HepG2 (cell line): ENCODE data around the gene GPC2. TPM values are rescaled to one million over a fixed set of nuclear protein-coding genes. Genes with fewer than 3 reads are reported as not detected.

ENCODE experiments used
- CBX5 ChIP-seq: sonication (generic); formaldehyde crosslinking; IDR thresholded peaks from 2 replicates; pipeline ENCODE4 v1.4.0; 2020; ENCODE audit warnings: missing genetic modification reagents, borderline replicate concordance
- CCDC6 ChIP-seq: sonication (generic); formaldehyde crosslinking; IDR thresholded peaks from 2 replicates; pipeline ENCODE4 v1.8.1; 2022; ENCODE audit warnings: mild to moderate bottlenecking, missing genetic modification reagents, moderate library complexity
- GATAD1 ChIP-seq: IDR thresholded peaks from 2 replicates; pipeline ENCODE4 v1.6.1; 2016; ENCODE audit warnings: missing genetic modification reagents, missing compliant biosample characterization
- HES4 ChIP-seq: sonication (generic); formaldehyde crosslinking; IDR thresholded peaks from 2 replicates; pipeline ENCODE4 v1.9.0; 2021; ENCODE audit warnings: mild to moderate bottlenecking, missing genetic modification reagents, borderline replicate concordance
- ISX ChIP-seq: sonication (generic); formaldehyde crosslinking; conservative IDR thresholded peaks from 2 replicates; pipeline ENCODE4 v1.5.0; 2020; ENCODE audit warnings: missing genetic modification reagents
- KLF12 ChIP-seq: sonication (generic); formaldehyde crosslinking; IDR thresholded peaks from 2 replicates; pipeline ENCODE4 v1.4.0; 2020; ENCODE audit warnings: missing genetic modification reagents, borderline replicate concordance
- NBN ChIP-seq: fragments of 450-650 bp; conservative IDR thresholded peaks from 2 replicates; pipeline ENCODE4 v1.6.1; 2017
- NR2C2 ChIP-seq: sonication (generic); formaldehyde crosslinking; IDR thresholded peaks from 2 replicates; pipeline ENCODE4 v1.4.0; 2020; ENCODE audit warnings: missing genetic modification reagents, mild to moderate bottlenecking, moderate library complexity, borderline replicate concordance
- PHF20 ChIP-seq: sonication (generic); formaldehyde crosslinking; IDR thresholded peaks from 2 replicates; pipeline ENCODE4 v1.5.0; 2020; ENCODE audit warnings: mild to moderate bottlenecking, missing genetic modification reagents
- SMAD1 ChIP-seq: sonication (generic); formaldehyde crosslinking; IDR thresholded peaks from 2 replicates; pipeline ENCODE4 v1.4.0; 2020; ENCODE audit warnings: missing genetic modification reagents, low read depth, mild to moderate bottlenecking, borderline replicate concordance
- THYN1 ChIP-seq: sonication (generic); formaldehyde crosslinking; IDR thresholded peaks from 2 replicates; pipeline ENCODE4 v1.8.1; 2023; ENCODE audit warnings: low read depth, mild to moderate bottlenecking, moderate library complexity, missing genetic modification reagents, borderline replicate concordance
- ZBTB20 ChIP-seq: sonication (generic); formaldehyde crosslinking; IDR thresholded peaks from 2 replicates; pipeline ENCODE4 v1.8.1; 2023; ENCODE audit warnings: missing genetic modification reagents, low read depth, mild to moderate bottlenecking, borderline replicate concordance
- ZFP41 ChIP-seq: sonication (generic); formaldehyde crosslinking; IDR thresholded peaks from 2 replicates; pipeline ENCODE4 v1.4.0; 2020; ENCODE audit warnings: mild to moderate bottlenecking, missing genetic modification reagents, borderline replicate concordance
- ZFY ChIP-seq: sonication (generic); formaldehyde crosslinking; IDR thresholded peaks from 2 replicates; pipeline ENCODE4 v1.4.0; 2020; ENCODE audit warnings: missing genetic modification reagents
- ZNF10 ChIP-seq: sonication (generic); formaldehyde crosslinking; IDR thresholded peaks from 2 replicates; pipeline ENCODE4 v1.4.0; 2020; ENCODE audit warnings: mild to moderate bottlenecking, low read depth, missing genetic modification reagents, borderline replicate concordance
- ZNF567 ChIP-seq: sonication (generic); formaldehyde crosslinking; IDR thresholded peaks from 2 replicates; pipeline ENCODE4 v1.8.1; 2023; ENCODE audit warnings: mild to moderate bottlenecking, missing genetic modification reagents, borderline replicate concordance
- ZNF589 ChIP-seq: sonication (generic); formaldehyde crosslinking; conservative IDR thresholded peaks from 2 replicates; pipeline ENCODE4 v1.8.0; 2022; ENCODE audit warnings: mild to moderate bottlenecking, moderate library complexity, missing genetic modification reagents
- polyA plus RNA-seq, 8 experiments: library from polyadenylated mRNA; depleted of rRNA in 3 of 8; stranded (reverse) in 7 of 8; unstranded in 1 of 8; fragments of >200 nt; fragmentation: Illumina TruSeq in 4 of 8; extraction: Trizol in 4 of 8; gene quantifications; 2 replicates each; pipeline versions ENCODE4 v1.2.1 to v1.2.3, GENCODE V29; 2011 to 2016; ENCODE audit warnings: low read depth in 4 of 8, missing spikeins in 1 of 8, mixed read lengths in 1 of 8; ENCODE audit not compliant: insufficient read depth in 1 of 8
- total RNA-seq, 5 experiments: library from RNA; depleted of rRNA; stranded (reverse); fragments of >200 nt; fragmentation: Illumina TruSeq; extraction: Trizol; gene quantifications; 2 replicates each; pipeline ENCODE4 v1.2.3, GENCODE V29; 2016; ENCODE audit warnings: low read depth in 1 of 5
- TF ChIP-seq, protein P1 (sequence below): sonication (generic); formaldehyde crosslinking; IDR thresholded peaks from 2 replicates; pipeline ENCODE4 v1.5.0; 2020; ENCODE audit warnings: mild to moderate bottlenecking, missing genetic modification reagents, borderline replicate concordance
- TF ChIP-seq, protein P2 (sequence below): IDR thresholded peaks from 2 replicates; pipeline ENCODE4 v1.6.1; 2016
- TF ChIP-seq, protein P3 (sequence below): sonication (generic); formaldehyde crosslinking; conservative IDR thresholded peaks from 2 replicates; pipeline ENCODE4 v1.4.0; 2020; ENCODE audit warnings: missing genetic modification reagents
- TF ChIP-seq, protein P4 (sequence below): sonication (generic); formaldehyde crosslinking; IDR thresholded peaks from 2 replicates; pipeline ENCODE4 v1.8.1; 2023; ENCODE audit warnings: mild to moderate bottlenecking, missing genetic modification reagents, borderline replicate concordance

GPC2 gene
- total and polyA plus RNA-seq, 2 of the 13 experiments (the other 11 are each of a cell fraction or from before 2014, with no cell fraction given) = 0.64 to 0.78 TPM

DNA sequence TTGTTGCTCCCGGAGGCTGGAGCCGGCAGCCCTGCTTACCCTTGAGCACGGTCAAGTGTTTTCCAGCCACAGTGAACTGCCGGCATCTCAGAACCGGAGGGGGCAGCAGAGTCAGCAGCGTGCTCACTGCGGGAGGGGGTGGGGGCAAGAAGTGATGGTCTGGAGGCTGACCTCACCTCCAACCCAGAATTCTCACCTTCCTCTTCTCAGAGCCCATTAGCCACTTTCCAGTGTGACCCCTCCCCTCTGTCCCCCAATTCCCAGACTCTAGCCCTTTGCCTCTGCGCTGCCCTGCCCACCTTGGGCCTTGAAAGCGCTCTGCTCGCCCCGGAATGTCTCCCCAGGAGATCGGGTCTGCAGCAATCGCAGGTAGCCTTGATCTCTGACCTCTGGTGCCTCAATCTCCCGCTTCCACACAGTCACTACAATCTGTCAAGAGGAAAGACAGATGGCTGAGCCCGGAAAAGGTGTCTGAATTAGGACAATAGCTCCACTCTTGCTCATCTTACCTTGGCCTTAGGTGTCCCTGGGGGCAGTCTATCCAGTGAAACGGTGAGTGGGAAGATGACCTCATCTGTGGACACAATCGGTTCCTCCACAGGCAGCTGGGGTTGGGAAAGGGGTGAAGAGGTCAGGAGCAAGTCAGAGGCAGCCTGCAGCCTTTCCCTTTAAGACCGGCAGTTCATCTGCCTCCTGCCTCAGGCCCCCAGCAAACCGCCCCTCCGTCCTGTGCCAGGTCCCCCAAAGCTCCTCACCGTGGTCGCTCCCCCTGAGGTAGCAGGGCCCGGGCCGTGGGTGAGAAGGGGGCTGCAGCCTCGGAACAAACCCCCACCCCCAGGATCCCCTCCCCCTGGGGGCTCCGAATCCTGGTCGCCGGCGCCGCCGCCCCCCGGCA lies 19.6 kb downstream of the GPC2 start (continued):
- TF ChIP-seq CCDC6 (CRISPR knock-in tag) (0 out of 2 replicates have a peak, but pooled peaks have one; percentile 32), HES4 (CRISPR knock-in tag) (no peak), ZFP41 (CRISPR knock-in tag) (no peak), THYN1 (CRISPR knock-in tag) (no peak), ISX (CRISPR knock-in tag) (no peak), NBN (no peak), CBX5 (CRISPR knock-in tag) (no peak), ZBTB20 (CRISPR knock-in tag) (no peak), ZFY (CRISPR knock-in tag) (no peak; the same call in 1 of the 2 replicates), PHF20 (CRISPR knock-in tag) (no peak), ZNF567 (CRISPR knock-in tag) (no peak), GATAD1 (CRISPR knock-in tag) (peak; percentile 43; the same call in 1 of the 2 replicates), ZNF589 (no peak), KLF12 (CRISPR knock-in tag) (no peak), SMAD1 (no peak), NR2C2 (CRISPR knock-in tag) (peak; percentile 70; the same call in 1 of the 2 replicates), ZNF10 (CRISPR knock-in tag) (no peak)
- TF ChIP-seq, protein P1, sequence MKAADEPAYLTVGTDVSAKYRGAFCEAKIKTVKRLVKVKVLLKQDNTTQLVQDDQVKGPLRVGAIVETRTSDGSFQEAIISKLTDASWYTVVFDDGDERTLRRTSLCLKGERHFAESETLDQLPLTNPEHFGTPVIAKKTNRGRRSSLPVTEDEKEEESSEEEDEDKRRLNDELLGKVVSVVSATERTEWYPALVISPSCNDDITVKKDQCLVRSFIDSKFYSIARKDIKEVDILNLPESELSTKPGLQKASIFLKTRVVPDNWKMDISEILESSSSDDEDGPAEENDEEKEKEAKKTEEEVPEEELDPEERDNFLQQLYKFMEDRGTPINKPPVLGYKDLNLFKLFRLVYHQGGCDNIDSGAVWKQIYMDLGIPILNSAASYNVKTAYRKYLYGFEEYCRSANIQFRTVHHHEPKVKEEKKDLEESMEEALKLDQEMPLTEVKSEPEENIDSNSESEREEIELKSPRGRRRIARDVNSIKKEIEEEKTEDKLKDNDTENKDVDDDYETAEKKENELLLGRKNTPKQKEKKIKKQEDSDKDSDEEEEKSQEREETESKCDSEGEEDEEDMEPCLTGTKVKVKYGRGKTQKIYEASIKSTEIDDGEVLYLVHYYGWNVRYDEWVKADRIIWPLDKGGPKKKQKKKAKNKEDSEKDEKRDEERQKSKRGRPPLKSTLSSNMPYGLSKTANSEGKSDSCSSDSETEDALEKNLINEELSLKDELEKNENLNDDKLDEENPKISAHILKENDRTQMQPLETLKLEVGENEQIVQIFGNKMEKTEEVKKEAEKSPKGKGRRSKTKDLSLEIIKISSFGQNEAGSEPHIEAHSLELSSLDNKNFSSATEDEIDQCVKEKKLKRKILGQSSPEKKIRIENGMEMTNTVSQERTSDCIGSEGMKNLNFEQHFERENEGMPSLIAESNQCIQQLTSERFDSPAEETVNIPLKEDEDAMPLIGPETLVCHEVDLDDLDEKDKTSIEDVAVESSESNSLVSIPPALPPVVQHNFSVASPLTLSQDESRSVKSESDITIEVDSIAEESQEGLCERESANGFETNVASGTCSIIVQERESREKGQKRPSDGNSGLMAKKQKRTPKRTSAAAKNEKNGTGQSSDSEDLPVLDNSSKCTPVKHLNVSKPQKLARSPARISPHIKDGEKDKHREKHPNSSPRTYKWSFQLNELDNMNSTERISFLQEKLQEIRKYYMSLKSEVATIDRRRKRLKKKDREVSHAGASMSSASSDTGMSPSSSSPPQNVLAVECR (CRISPR knock-in tag) = no peak
- TF ChIP-seq, protein P2, sequence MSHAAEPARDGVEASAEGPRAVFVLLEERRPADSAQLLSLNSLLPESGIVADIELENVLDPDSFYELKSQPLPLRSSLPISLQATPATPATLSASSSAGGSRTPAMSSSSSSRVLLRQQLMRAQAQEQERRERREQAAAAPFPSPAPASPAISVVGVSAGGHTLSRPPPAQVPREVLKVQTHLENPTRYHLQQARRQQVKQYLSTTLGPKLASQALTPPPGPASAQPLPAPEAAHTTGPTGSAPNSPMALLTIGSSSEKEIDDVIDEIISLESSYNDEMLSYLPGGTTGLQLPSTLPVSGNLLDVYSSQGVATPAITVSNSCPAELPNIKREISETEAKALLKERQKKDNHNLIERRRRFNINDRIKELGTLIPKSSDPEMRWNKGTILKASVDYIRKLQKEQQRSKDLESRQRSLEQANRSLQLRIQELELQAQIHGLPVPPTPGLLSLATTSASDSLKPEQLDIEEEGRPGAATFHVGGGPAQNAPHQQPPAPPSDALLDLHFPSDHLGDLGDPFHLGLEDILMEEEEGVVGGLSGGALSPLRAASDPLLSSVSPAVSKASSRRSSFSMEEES = no peak
- TF ChIP-seq, protein P3, sequence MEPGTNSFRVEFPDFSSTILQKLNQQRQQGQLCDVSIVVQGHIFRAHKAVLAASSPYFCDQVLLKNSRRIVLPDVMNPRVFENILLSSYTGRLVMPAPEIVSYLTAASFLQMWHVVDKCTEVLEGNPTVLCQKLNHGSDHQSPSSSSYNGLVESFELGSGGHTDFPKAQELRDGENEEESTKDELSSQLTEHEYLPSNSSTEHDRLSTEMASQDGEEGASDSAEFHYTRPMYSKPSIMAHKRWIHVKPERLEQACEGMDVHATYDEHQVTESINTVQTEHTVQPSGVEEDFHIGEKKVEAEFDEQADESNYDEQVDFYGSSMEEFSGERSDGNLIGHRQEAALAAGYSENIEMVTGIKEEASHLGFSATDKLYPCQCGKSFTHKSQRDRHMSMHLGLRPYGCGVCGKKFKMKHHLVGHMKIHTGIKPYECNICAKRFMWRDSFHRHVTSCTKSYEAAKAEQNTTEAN (CRISPR knock-in tag) = no peak
- TF ChIP-seq, protein P4, sequence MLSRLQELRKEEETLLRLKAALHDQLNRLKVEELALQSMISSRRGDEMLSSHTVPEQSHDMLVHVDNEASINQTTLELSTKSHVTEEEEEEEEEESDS = no peak
